ENCODE measurements around the gene CCR6. TPM values are rescaled to one million over a fixed set of nuclear protein-coding genes. Genes with fewer than 3 reads are reported as not detected.

CCR6 gene
- total and polyA plus RNA-seq, 2 of the 13 experiments (the other 11 are each of a cell fraction or from before 2014, with no cell fraction given), result 4.5 to 8.7 TPM

DNA sequence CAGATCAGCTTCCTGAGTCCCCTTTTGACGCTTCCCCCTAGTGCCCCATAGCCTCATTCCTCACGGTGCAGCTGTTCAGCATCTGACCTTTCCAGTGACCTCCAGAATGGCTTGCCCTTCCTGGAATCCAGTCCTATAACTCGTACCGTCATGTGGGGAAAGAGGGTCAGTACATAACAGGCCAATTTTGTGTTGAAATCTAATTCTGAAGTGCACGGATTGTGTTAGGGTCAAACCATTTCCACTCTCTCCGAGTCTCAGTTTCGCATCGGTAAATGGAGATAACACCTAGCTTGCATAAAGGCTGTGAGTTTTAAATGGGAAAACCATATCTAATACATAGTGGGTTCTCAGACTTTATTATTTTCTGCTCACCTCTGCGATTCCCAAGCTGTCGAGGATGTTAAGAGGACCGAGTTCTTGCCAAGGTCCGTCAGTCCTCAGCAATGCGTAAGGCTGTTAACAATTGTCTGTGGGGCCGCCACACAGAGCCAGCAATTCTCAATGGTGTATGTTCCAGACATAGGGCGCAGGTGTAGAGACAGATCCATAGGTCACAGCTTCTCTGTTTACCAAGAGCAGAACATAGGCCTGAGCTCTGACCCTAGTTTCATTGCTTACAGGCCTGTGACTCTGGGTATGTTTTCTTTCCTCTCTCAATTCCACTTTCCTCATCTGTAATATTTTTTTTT is 45.5 kb upstream of the CCR6 start (continued):
- TF ChIP-seq GABPB1 (CRISPR knock-in tag; IDR thresholded peaks at IDR 0.05) (no peak), ZNF136 (CRISPR knock-in tag; IDR thresholded peaks at IDR 0.05; ENCODE audit: low read depth) (0 out of 2 replicates have a peak, but pooled peaks have one; percentile 47), NONO (IDR thresholded peaks at IDR 0.05) (no peak), NONO (CRISPR knock-in tag; conservative IDR thresholded peaks at IDR 0.05) (peak; percentile 69), FOXC1 (CRISPR knock-in tag; IDR thresholded peaks at IDR 0.05; ENCODE audit: borderline replicate concordance) (0 out of 2 replicates have a peak, but pooled peaks have one; percentile 51), SALL1 (CRISPR knock-in tag; IDR thresholded peaks at IDR 0.05) (peak; percentile 63), SKI (IDR thresholded peaks at IDR 0.05; ENCODE audit: partially characterized antibody) (peak; percentile 32), GATAD2A (CRISPR knock-in tag; IDR thresholded peaks at IDR 0.05) (peak; percentile 78), PAXIP1 (CRISPR knock-in tag; conservative IDR thresholded peaks at IDR 0.05) (peak; percentile 80), ZSCAN25 (CRISPR knock-in tag; IDR thresholded peaks at IDR 0.05) (0 out of 2 replicates have a peak, but pooled peaks have one; percentile 11), ESRRA (CRISPR knock-in tag; IDR thresholded peaks at IDR 0.05; ENCODE audit: low read depth) (peak; percentile 68), ZNF891 (CRISPR knock-in tag; IDR thresholded peaks at IDR 0.05) (no peak), IRF2 (CRISPR knock-in tag; IDR thresholded peaks at IDR 0.05) (peak; percentile 59), KLF11 (CRISPR knock-in tag; IDR thresholded peaks at IDR 0.05) (no peak), HNF4A (CRISPR knock-in tag; IDR thresholded peaks at IDR 0.05) (peak; percentile 82), CREB1 (IDR thresholded peaks at IDR 0.05) (no peak), CREB1 (CRISPR knock-in tag; IDR thresholded peaks at IDR 0.05) (peak; percentile 47), MEIS1 (CRISPR knock-in tag; IDR thresholded peaks at IDR 0.05; ENCODE audit: borderline replicate concordance) (no peak), ZNF501 (CRISPR knock-in tag; IDR thresholded peaks at IDR 0.05) (peak; percentile 59; the same call in 1 of the 2 replicates), ZNF577 (CRISPR knock-in tag; IDR thresholded peaks at IDR 0.05; ENCODE audit: borderline replicate concordance, low read depth) (no peak)
- TF ChIP-seq, protein P1, sequence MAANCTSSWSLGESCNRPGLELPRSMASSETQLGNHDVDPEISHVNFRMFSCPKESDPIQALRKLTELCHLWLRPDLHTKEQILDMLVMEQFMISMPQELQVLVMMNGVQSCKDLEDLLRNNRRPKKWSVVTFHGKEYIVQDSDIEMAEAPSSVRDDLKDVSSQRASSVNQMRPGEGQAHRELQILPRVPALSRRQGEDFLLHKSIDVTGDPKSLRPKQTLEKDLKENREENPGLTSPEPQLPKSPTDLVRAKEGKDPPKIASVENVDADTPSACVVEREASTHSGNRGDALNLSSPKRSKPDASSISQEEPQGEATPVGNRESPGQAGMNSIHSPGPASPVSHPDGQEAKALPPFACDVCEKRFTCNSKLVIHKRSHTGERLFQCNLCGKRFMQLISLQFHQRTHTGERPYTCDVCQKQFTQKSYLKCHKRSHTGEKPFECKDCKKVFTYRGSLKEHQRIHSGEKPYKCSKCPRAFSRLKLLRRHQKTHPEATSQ (CRISPR knock-in tag; IDR thresholded peaks at IDR 0.05; ENCODE audit: borderline replicate concordance), result peak; percentile 29; the same call in 1 of the 2 replicates
- TF ChIP-seq, protein P2, sequence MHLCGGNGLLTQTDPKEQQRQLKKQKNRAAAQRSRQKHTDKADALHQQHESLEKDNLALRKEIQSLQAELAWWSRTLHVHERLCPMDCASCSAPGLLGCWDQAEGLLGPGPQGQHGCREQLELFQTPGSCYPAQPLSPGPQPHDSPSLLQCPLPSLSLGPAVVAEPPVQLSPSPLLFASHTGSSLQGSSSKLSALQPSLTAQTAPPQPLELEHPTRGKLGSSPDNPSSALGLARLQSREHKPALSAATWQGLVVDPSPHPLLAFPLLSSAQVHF (CRISPR knock-in tag; IDR thresholded peaks at IDR 0.05), result no peak
- TF ChIP-seq, protein P3, sequence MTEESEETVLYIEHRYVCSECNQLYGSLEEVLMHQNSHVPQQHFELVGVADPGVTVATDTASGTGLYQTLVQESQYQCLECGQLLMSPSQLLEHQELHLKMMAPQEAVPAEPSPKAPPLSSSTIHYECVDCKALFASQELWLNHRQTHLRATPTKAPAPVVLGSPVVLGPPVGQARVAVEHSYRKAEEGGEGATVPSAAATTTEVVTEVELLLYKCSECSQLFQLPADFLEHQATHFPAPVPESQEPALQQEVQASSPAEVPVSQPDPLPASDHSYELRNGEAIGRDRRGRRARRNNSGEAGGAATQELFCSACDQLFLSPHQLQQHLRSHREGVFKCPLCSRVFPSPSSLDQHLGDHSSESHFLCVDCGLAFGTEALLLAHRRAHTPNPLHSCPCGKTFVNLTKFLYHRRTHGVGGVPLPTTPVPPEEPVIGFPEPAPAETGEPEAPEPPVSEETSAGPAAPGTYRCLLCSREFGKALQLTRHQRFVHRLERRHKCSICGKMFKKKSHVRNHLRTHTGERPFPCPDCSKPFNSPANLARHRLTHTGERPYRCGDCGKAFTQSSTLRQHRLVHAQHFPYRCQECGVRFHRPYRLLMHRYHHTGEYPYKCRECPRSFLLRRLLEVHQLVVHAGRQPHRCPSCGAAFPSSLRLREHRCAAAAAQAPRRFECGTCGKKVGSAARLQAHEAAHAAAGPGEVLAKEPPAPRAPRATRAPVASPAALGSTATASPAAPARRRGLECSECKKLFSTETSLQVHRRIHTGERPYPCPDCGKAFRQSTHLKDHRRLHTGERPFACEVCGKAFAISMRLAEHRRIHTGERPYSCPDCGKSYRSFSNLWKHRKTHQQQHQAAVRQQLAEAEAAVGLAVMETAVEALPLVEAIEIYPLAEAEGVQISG (CRISPR knock-in tag; IDR thresholded peaks at IDR 0.05), result peak; percentile 44; the same call in 1 of the 2 replicates

Data from HepG2 (cell line).